Lung (tissue), 16 donors: ENCODE results near the gene L2HGDH. TPM values are rescaled to one million over a fixed set of nuclear protein-coding genes. Genes with fewer than 3 reads are reported as not detected.
A peak's percentile ranks its signal among the peaks of the same experiment; 100 is the strongest.

Experiments used
- ATAC-seq: fragments of 200-7000 bp; cut with Tn5 transposase; one replicate; pipeline ENCODE4 v1.9.1; 2020; ENCODE audit warnings: moderate number of reproducible peaks; ENCODE audit not compliant: insufficient read depth, low FRiP score
- DNase-seq, 3 donors: peaks; one replicate each; pipeline ENCODE4 v3.0.0-alpha.2; 2013 to 2017
- H3K27ac ChIP-seq, 2 donors: one replicate each; pipeline ENCODE4 v1.5.1; 2013; ENCODE audit warnings: mild to moderate bottlenecking in 2 of 2, moderate library complexity in 2 of 2, control low read depth in 1 of 2, inconsistent platforms in 1 of 2, low read depth in 1 of 2, low read length in 1 of 2
- H3K27me3 ChIP-seq, 3 donors: one replicate each; pipeline ENCODE4 v1.5.1; 2013; ENCODE audit warnings: low read length in 2 of 3; ENCODE audit not compliant: control insufficient read depth in 3 of 3, insufficient read depth in 3 of 3
- H3K36me3 ChIP-seq, 4 donors: one replicate each; pipeline ENCODE4 v1.5.1; 2013; ENCODE audit warnings: low read length in 4 of 4, mild to moderate bottlenecking in 1 of 4, moderate library complexity in 1 of 4; ENCODE audit not compliant: control insufficient read depth in 4 of 4, insufficient read depth in 4 of 4
- H3K4me1 ChIP-seq, 5 donors: one replicate each; pipeline ENCODE4 v1.5.1; 2013; ENCODE audit warnings: low read length in 5 of 5, mild to moderate bottlenecking in 2 of 5, moderate library complexity in 1 of 5; ENCODE audit not compliant: control insufficient read depth in 5 of 5, insufficient read depth in 5 of 5
- H3K4me3 ChIP-seq: one replicate; pipeline ENCODE4 v1.5.1; 2013; ENCODE audit warnings: mild to moderate bottlenecking, control low read depth, moderate library complexity
- H3K9ac ChIP-seq, 2 donors: one replicate each; pipeline ENCODE4 v1.5.1; 2013; ENCODE audit warnings: low read length in 2 of 2, control low read depth in 1 of 2; ENCODE audit not compliant: insufficient read depth in 1 of 2
- H3K9me3 ChIP-seq, 4 donors: one replicate each; pipeline ENCODE4 v1.5.1; 2013; ENCODE audit warnings: low read length in 3 of 4, mild to moderate bottlenecking in 1 of 4, moderate library complexity in 1 of 4; ENCODE audit not compliant: control insufficient read depth in 4 of 4, insufficient read depth in 3 of 4
- WGBS, 2 donors: extraction: QIAGEN DNeasy Blood & Tissue Kit; methylation state at CpG; one replicate each; pipeline ENCODE4 v1.1.7; 2013; 5-methylcytosine and 5-hydroxymethylcytosine counted together
- long read RNA-seq, 5 donors: transcript quantifications; one replicate each; lab custom pipeline, GENCODE V29; 2026
- polyA plus RNA-seq, 2 donors: library from polyadenylated mRNA; stranded (reverse); fragments of 200-250 nt; gene quantifications; one replicate each; pipeline ENCODE4 v1.2.1, GENCODE V29; 2013
- total RNA-seq, 2 donors: library from RNA; depleted of rRNA in 1 of 2; stranded (reverse); fragments of >200 nt in 1 of 2; gene quantifications; one replicate each; pipeline ENCODE4 v1.2.1, GENCODE V29; 2014 to 2021
- TF ChIP-seq, protein P1 (sequence below): IDR thresholded peaks from 2 replicates; pipeline ENCODE4 v1.5.1; 2012; ENCODE audit warnings: mild to moderate bottlenecking; ENCODE audit errors: control extremely low read depth, extremely low read depth
- donor health status: control.
- donor health status: control.
- donor health status: Bipolar disorder and iron deficiency.
- donor health status: healthy.
- donor health status: DM: yes; HTN: yes; CAD: no.

Gene L2HGDH
- total RNA-seq (1 to 10 TPM; 4.6 to 7.0 TPM), polyA plus RNA-seq (1 to 10 TPM; 1.5 to 2.9 TPM)
- long read RNA-seq, donor 1, full-length matches to known transcripts, result 1 of 1 reads
- long read RNA-seq, donor 1, partial matches to known transcripts, result 0 of 1 reads
- long read RNA-seq, donor 1, other reads (novel, unspliced or antisense), result 0 of 1 reads
- long read RNA-seq, donor 2, partial matches to known transcripts, result 7 of 7 reads
- long read RNA-seq, donor 2, other reads (novel, unspliced or antisense), result 0 of 7 reads
- long read RNA-seq, donor 3, result 0 reads
- long read RNA-seq, donor 4, full-length matches to known transcripts, result 1 of 1 reads
- long read RNA-seq, donor 4, partial matches to known transcripts, result 0 of 1 reads
- long read RNA-seq, donor 4, other reads (novel, unspliced or antisense), result 0 of 1 reads
- long read RNA-seq, donor 5, full-length matches to known transcripts, result 2 of 2 reads
- long read RNA-seq, donor 5, partial matches to known transcripts, result 0 of 2 reads
- long read RNA-seq, donor 5, other reads (novel, unspliced or antisense), result 0 of 2 reads

DNA sequence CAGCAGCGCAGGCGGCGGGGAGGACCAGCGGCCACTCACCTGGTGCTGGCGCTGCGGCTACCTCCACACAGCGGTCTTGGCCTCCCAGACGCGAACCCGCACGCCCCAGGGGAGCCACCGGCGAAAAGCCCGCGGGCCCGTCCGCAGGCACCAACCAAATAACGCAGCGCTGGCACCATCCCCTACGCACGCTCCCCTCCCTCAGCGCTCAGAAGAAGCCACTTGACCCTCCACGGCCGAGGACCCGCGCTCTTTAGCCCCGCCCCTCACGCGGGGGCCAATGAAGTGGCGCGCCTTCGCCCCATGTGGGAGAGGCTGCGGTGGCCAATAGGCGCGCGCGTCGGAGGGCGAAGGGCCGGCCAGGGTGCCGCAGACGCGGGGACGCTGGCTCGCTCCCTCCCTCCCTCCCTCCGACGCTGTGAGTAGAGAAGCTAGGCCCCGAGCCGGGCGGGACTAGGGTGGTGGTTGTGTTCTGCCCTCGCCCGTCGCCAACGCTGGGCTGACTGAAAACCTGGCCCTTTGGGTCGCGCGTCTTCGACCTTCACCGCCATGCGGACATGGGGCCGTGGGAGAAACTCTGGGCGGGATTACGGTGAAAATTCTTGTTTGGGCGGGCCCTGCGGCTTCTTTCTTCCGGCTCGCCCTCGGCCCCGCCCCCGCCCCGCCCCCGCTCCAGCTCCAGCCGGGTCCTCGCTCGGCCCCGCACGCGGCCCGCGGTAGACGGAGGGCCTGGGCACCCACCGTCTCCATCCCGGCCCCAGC is at the start of gene L2HGDH, which contains the start of gene DMAC2L:
Gene L2HGDH (minus strand): TSS at position 258 of the 762 bp plus-strand sequence. CDS start 79 bp downstream, at position 179.
Gene DMAC2L (plus strand): TSS at position 353 of the 762 bp plus-strand sequence. CDS start 9,164 bp downstream, outside the sequence.
- DNase-seq (peak; percentile 95 to 97 (median 96)), ATAC-seq (peak; percentile 99)
- Histone ChIP-seq H3K9me3 (no peaks in the 10 kb centered on the region), H3K9ac (peak within 1 kb of the TSS; percentile 68 to 93), H3K27ac (peak within 1 kb of the TSS; percentile 89 to 97), H3K27me3 (no peaks in the 10 kb centered on the region), H3K4me1 (peaks cover 0 to 9% (median 7%) of the 10 kb centered on the region in 5 donors), H3K4me3 (peak within 1 kb of the TSS; percentile 87), H3K36me3 (peaks cover 0 to 8% (median 0%) of the 10 kb centered on the region in 4 donors)
- TF ChIP-seq, protein P1, sequence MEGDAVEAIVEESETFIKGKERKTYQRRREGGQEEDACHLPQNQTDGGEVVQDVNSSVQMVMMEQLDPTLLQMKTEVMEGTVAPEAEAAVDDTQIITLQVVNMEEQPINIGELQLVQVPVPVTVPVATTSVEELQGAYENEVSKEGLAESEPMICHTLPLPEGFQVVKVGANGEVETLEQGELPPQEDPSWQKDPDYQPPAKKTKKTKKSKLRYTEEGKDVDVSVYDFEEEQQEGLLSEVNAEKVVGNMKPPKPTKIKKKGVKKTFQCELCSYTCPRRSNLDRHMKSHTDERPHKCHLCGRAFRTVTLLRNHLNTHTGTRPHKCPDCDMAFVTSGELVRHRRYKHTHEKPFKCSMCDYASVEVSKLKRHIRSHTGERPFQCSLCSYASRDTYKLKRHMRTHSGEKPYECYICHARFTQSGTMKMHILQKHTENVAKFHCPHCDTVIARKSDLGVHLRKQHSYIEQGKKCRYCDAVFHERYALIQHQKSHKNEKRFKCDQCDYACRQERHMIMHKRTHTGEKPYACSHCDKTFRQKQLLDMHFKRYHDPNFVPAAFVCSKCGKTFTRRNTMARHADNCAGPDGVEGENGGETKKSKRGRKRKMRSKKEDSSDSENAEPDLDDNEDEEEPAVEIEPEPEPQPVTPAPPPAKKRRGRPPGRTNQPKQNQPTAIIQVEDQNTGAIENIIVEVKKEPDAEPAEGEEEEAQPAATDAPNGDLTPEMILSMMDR, result no peak
- 0% methylated on average over 68 to 83 of the region's 83 CpGs for WGBS, 2 donors

DNA sequence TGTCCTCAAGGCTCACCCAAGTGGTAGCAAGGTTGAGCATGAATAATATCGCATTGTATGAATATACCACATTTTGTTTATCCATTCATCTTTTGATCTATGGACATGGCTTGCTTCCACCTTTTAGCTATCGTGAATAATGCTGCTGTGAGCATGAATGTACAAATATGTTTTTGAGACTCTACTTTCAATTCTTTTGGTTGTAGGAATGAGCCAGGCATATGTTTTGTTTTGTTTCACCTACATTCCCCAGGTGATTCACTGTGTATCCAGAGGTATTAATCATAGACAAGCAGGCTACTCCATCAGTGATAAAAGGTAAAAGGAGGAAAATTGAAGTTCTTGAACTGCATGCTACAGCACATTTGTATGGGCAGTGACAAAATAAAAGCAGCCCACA is 48.8 kb upstream of the L2HGDH start:
- 83 to 90% methylated on average over 2 of the region's 2 CpGs for WGBS, 2 donors
- H3K9me3 ChIP-seq, result no peaks in the 10 kb centered on the region
- peaks cover 0 to 3% (median 0%) of the 10 kb centered on the region in 4 donors for H3K36me3 ChIP-seq
- H3K4me3 ChIP-seq, result no peak overlapping the region
- H3K4me1 ChIP-seq, result peaks cover 0 to 7% (median 5%) of the 10 kb centered on the region in 5 donors
- no peaks in the 10 kb centered on the region for H3K27me3 ChIP-seq
- no peak overlapping the region for H3K27ac ChIP-seq
- ATAC-seq (no peak), DNase-seq (no peak)
- H3K9ac ChIP-seq, result no peak overlapping the region
- TF ChIP-seq, protein P1, result no peak

DNA sequence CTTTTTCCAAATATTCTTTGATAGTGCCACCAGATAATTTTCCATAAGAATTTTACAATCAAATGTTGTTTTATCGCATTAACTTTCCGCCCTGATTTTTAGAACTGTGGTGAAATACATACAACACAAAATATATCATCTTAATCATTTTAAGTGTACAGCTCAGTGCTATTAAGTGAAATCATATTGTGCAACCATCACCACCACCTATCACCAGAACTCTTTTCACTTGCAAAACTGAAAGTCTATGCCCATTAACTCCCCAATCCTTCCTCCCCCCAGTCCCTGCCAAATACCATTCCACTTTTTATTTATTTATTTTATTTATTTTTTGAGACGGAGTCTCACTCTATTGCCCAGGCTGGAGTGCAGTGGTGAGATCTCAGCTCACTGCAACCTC is 48.1 kb upstream of the L2HGDH start:
- Histone ChIP-seq H3K4me1 (peaks cover 0 to 7% (median 5%) of the 10 kb centered on the region in 5 donors), H3K9ac (no peak overlapping the region), H3K27ac (no peak overlapping the region), H3K27me3 (no peaks in the 10 kb centered on the region), H3K36me3 (peaks cover 0 to 3% (median 0%) of the 10 kb centered on the region in 4 donors), H3K9me3 (no peaks in the 10 kb centered on the region), H3K4me3 (no peak overlapping the region)
- ATAC-seq (no peak), DNase-seq (no peak)
- 87 to 89% methylated on average over 3 of the region's 3 CpGs for WGBS, 2 donors
- TF ChIP-seq, protein P1, result no peak
